ENCODE measurements around the gene TRAF1.

Gene TRAF1

GRCh38 chr9:120921661-120922181 lies 4.9 kb downstream of the TRAF1 start:
- Histone ChIP-seq H3K4me1 (ENCODE audit: control insufficient read depth, insufficient read depth, low read length) (peaks cover 43% of the 10 kb centered on the region), H3K9ac (ENCODE audit: low read length) (peak overlapping the region; percentile 31), H3K9me3 (ENCODE audit: control insufficient read depth, low read length) (no peaks in the 10 kb centered on the region), H3K36me3 (ENCODE audit: control insufficient read depth, insufficient read depth, low read length, severe bottlenecking) (no peaks in the 10 kb centered on the region), H3K27me3 (replicated peaks; ENCODE audit: control insufficient read depth, insufficient read depth, low read length) (no peaks in the 10 kb centered on the region), H3K4me3 (ENCODE audit: low read length) (no peak overlapping the region)
- DNase-seq (ENCODE audit: low read depth): no peak

GRCh38 chr9:120920806-120921178 lies 5.8 kb downstream of the TRAF1 start:
- Histone ChIP-seq H3K4me3 (ENCODE audit: low read length) (no peak overlapping the region), H3K9me3 (ENCODE audit: control insufficient read depth, low read length) (no peaks in the 10 kb centered on the region), H3K4me1 (ENCODE audit: control insufficient read depth, insufficient read depth, low read length) (peaks cover 49% of the 10 kb centered on the region), H3K27me3 (replicated peaks; ENCODE audit: control insufficient read depth, insufficient read depth, low read length) (no peaks in the 10 kb centered on the region), H3K9ac (ENCODE audit: low read length) (peak overlapping the region; percentile 16), H3K36me3 (ENCODE audit: control insufficient read depth, insufficient read depth, low read length, severe bottlenecking) (no peaks in the 10 kb centered on the region)
- no peak for DNase-seq (ENCODE audit: low read depth)

GRCh38 chr9:120919843-120920805 lies 6.5 kb downstream of the TRAF1 start:
- Histone ChIP-seq H3K4me1 (ENCODE audit: control insufficient read depth, insufficient read depth, low read length) (peaks cover 49% of the 10 kb centered on the region), H3K27me3 (replicated peaks; ENCODE audit: control insufficient read depth, insufficient read depth, low read length) (no peaks in the 10 kb centered on the region), H3K9ac (ENCODE audit: low read length) (peak overlapping the region; percentile 63), H3K9me3 (ENCODE audit: control insufficient read depth, low read length) (no peaks in the 10 kb centered on the region), H3K4me3 (ENCODE audit: low read length) (peak overlapping the region; percentile 10), H3K36me3 (ENCODE audit: control insufficient read depth, insufficient read depth, low read length, severe bottlenecking) (no peaks in the 10 kb centered on the region)
- DNase-seq (ENCODE audit: low read depth): peak; percentile 80

- H3K36me3 ChIP-seq (ENCODE audit: control insufficient read depth, insufficient read depth, low read length, severe bottlenecking): no peaks in the 10 kb centered on the region
- peaks cover 49% of the 10 kb centered on the region for H3K4me1 ChIP-seq (ENCODE audit: control insufficient read depth, insufficient read depth, low read length)
- H3K9me3 ChIP-seq (ENCODE audit: control insufficient read depth, low read length): no peaks in the 10 kb centered on the region
- peak overlapping the region; percentile 45 for H3K4me3 ChIP-seq (ENCODE audit: low read length)
- DNase-seq (ENCODE audit: low read depth): peak; percentile 72
- no peaks in the 10 kb centered on the region for H3K27me3 ChIP-seq (replicated peaks; ENCODE audit: control insufficient read depth, insufficient read depth, low read length)
- peak overlapping the region; percentile 63 for H3K9ac ChIP-seq (ENCODE audit: low read length)
Observed at GRCh38 chr9:120918931-120919842, 7.4 kb downstream of the TRAF1 start.

GRCh38 chr9:120917929-120918762 lies 8.4 kb downstream of the TRAF1 start:
- H3K9ac ChIP-seq (ENCODE audit: low read length): peak overlapping the region; percentile 63
- no peaks in the 10 kb centered on the region for H3K9me3 ChIP-seq (ENCODE audit: control insufficient read depth, low read length)
- peaks cover 49% of the 10 kb centered on the region for H3K4me1 ChIP-seq (ENCODE audit: control insufficient read depth, insufficient read depth, low read length)
- H3K4me3 ChIP-seq (ENCODE audit: low read length): no peak overlapping the region
- no peaks in the 10 kb centered on the region for H3K36me3 ChIP-seq (ENCODE audit: control insufficient read depth, insufficient read depth, low read length, severe bottlenecking)
- H3K27me3 ChIP-seq (replicated peaks; ENCODE audit: control insufficient read depth, insufficient read depth, low read length): no peaks in the 10 kb centered on the region
- DNase-seq (ENCODE audit: low read depth): no peak

GRCh38 chr9:120916991-120917880 lies 9.4 kb downstream of the TRAF1 start:
- Histone ChIP-seq H3K4me3 (ENCODE audit: low read length) (no peak overlapping the region), H3K27me3 (replicated peaks; ENCODE audit: control insufficient read depth, insufficient read depth, low read length) (no peaks in the 10 kb centered on the region), H3K4me1 (ENCODE audit: control insufficient read depth, insufficient read depth, low read length) (peaks cover 49% of the 10 kb centered on the region), H3K36me3 (ENCODE audit: control insufficient read depth, insufficient read depth, low read length, severe bottlenecking) (no peaks in the 10 kb centered on the region), H3K9me3 (ENCODE audit: control insufficient read depth, low read length) (no peaks in the 10 kb centered on the region), H3K9ac (ENCODE audit: low read length) (no peak overlapping the region)
- no peak for DNase-seq (ENCODE audit: low read depth)

- DNase-seq (ENCODE audit: low read depth): peak; percentile 96
- Histone ChIP-seq H3K4me3 (ENCODE audit: low read length) (peak overlapping the region; percentile 22), H3K4me1 (ENCODE audit: control insufficient read depth, insufficient read depth, low read length) (peaks cover 48% of the 10 kb centered on the region), H3K9me3 (ENCODE audit: control insufficient read depth, low read length) (no peaks in the 10 kb centered on the region), H3K36me3 (ENCODE audit: control insufficient read depth, insufficient read depth, low read length, severe bottlenecking) (no peaks in the 10 kb centered on the region), H3K27me3 (replicated peaks; ENCODE audit: control insufficient read depth, insufficient read depth, low read length) (no peaks in the 10 kb centered on the region), H3K9ac (ENCODE audit: low read length) (peak overlapping the region; percentile 61)
Observed at GRCh38 chr9:120916588-120916987, 10.0 kb downstream of the TRAF1 start.

- Histone ChIP-seq H3K9me3 (ENCODE audit: control insufficient read depth, low read length) (no peaks in the 10 kb centered on the region), H3K9ac (ENCODE audit: low read length) (peak overlapping the region; percentile 61), H3K27me3 (replicated peaks; ENCODE audit: control insufficient read depth, insufficient read depth, low read length) (no peaks in the 10 kb centered on the region), H3K36me3 (ENCODE audit: control insufficient read depth, insufficient read depth, low read length, severe bottlenecking) (no peaks in the 10 kb centered on the region), H3K4me3 (ENCODE audit: low read length) (peak overlapping the region; percentile 22), H3K4me1 (ENCODE audit: control insufficient read depth, insufficient read depth, low read length) (peaks cover 43% of the 10 kb centered on the region)
- no peak for DNase-seq (ENCODE audit: low read depth)
Observed at GRCh38 chr9:120915854-120916470, 10.6 kb downstream of the TRAF1 start.

- no peak for DNase-seq (ENCODE audit: low read depth)
- peaks cover 36% of the 10 kb centered on the region for H3K4me1 ChIP-seq (ENCODE audit: control insufficient read depth, insufficient read depth, low read length)
- H3K27me3 ChIP-seq (replicated peaks; ENCODE audit: control insufficient read depth, insufficient read depth, low read length): no peaks in the 10 kb centered on the region
- no peak overlapping the region for H3K9ac ChIP-seq (ENCODE audit: low read length)
- no peaks in the 10 kb centered on the region for H3K9me3 ChIP-seq (ENCODE audit: control insufficient read depth, low read length)
- no peaks in the 10 kb centered on the region for H3K36me3 ChIP-seq (ENCODE audit: control insufficient read depth, insufficient read depth, low read length, severe bottlenecking)
- H3K4me3 ChIP-seq (ENCODE audit: low read length): no peak overlapping the region
Observed at GRCh38 chr9:120914953-120915352, 11.6 kb downstream of the TRAF1 start.

All from adipocyte (in vitro differentiated cells).